Ectodermal cell (in vitro differentiated cells): ENCODE measurements around the gene ADAMTS8.

Source experiments
- H3K27ac ChIP-seq: 2 replicates; pipeline ENCODE4 v1.7.0; 2013; ENCODE audit warnings: mild to moderate bottlenecking, low read depth, low read length; ENCODE audit not compliant: insufficient read depth, poor library complexity, severe bottlenecking
- H3K27me3 ChIP-seq: 2 replicates; pipeline ENCODE4 v1.7.0; 2013; ENCODE audit warnings: mild to moderate bottlenecking, low read length; ENCODE audit not compliant: insufficient read depth, control insufficient read depth, poor library complexity, severe bottlenecking
- H3K36me3 ChIP-seq: one replicate; pipeline ENCODE4 v1.7.0; 2013; ENCODE audit warnings: low read length; ENCODE audit not compliant: control insufficient read depth, insufficient read depth
- H3K4me1 ChIP-seq: one replicate; pipeline ENCODE4 v1.7.0; 2013; ENCODE audit warnings: low read length; ENCODE audit not compliant: control insufficient read depth, insufficient read depth
- H3K4me3 ChIP-seq: 2 replicates; pipeline ENCODE4 v1.7.0; 2013; ENCODE audit warnings: low read depth, low read length, control low read depth; ENCODE audit not compliant: insufficient read depth
- H3K9me3 ChIP-seq: 2 replicates; pipeline ENCODE4 v1.7.0; 2013; ENCODE audit warnings: mild to moderate bottlenecking, low read length, moderate library complexity; ENCODE audit not compliant: control insufficient read depth
- WGBS, 2 experiments: methylation state at CpG; one replicate each; pipeline ENCODE4 v1.1.7; 2013; ENCODE audit warnings: missing lambda C conversion rate in 2 of 2; 5-methylcytosine and 5-hydroxymethylcytosine counted together

Gene ADAMTS8

GRCh38 chr11:130427581-130428315 lies 661 bp downstream of the ADAMTS8 start:
- Histone ChIP-seq H3K36me3 (no peaks in the 10 kb centered on the region), H3K27ac (no peak overlapping the region), H3K4me1 (peaks cover 3% of the 10 kb centered on the region), H3K27me3 (peaks cover 67% of the 10 kb centered on the region), H3K4me3 (peak overlapping the region; percentile 41), H3K9me3 (no peaks in the 10 kb centered on the region)
- WGBS, 2 experiments: 1% methylated on average over 84 of the region's 84 CpGs

GRCh38 chr11:130426837-130427341 lies 1.5 kb downstream of the ADAMTS8 start:
- Histone ChIP-seq H3K4me1 (peaks cover 3% of the 10 kb centered on the region), H3K9me3 (no peaks in the 10 kb centered on the region), H3K27ac (no peak overlapping the region), H3K36me3 (no peaks in the 10 kb centered on the region), H3K27me3 (peaks cover 67% of the 10 kb centered on the region), H3K4me3 (no peak overlapping the region)
- WGBS, 2 experiments: 68 to 73% methylated on average over 18 of the region's 18 CpGs

DNA sequence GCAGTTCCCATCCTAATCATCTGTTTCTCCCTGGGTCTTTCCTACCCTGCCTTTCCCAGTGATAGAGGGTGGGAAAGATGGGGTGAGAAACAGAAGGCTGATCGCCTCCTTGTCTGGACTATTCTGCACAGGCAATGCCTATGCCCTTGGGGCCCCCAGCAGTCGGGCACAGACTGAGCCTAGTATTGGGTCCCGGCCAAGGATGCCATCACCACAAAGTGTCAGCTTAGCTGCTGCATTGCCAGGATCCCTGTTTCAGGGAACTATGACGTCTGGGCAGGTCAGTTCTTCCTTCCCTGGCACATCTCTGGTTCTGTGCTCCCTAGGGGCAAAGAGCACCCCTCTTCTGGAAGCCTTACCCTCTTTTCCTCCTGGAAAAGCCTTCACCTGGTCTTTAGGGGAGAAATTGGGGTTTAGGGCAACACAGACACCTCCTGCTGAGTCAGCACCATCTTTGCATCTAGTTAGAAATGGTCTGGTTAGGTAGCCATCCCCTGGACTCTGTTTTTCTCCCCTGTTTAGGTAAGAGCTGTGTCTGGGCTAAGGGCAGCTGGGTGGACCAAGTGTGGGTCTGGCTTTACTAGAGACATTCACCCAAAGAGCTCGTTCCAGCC lies 2.1 kb downstream of the ADAMTS8 start:
- Histone ChIP-seq H3K27me3 (peaks cover 67% of the 10 kb centered on the region), H3K36me3 (no peaks in the 10 kb centered on the region), H3K9me3 (no peaks in the 10 kb centered on the region), H3K27ac (no peak overlapping the region), H3K4me1 (peaks cover 3% of the 10 kb centered on the region), H3K4me3 (no peak overlapping the region)
- WGBS, 2 experiments: 88 to 89% methylated on average over 5 of the region's 5 CpGs

DNA sequence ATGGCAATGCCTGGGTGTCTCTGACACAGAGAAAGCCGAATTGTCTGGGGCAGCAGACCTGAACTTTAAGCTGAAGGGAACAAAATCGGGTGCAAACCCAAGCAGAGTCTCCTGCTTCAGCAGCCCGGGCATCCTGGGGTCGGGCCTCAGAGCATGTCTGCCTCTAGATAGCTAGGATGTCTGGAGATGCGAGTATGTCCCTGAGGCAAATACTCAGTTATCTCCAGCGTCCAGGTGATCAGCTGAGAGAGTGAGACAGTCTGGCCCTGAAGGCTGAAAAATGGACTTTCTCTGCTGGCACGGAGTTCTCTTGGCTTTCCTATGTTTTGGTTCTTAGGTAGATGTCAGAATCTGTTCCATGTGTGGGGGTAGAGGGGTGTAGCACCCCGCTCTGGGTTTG lies 3.3 kb downstream of the ADAMTS8 start:
- peaks cover 3% of the 10 kb centered on the region for H3K4me1 ChIP-seq
- no peaks in the 10 kb centered on the region for H3K36me3 ChIP-seq
- H3K27ac ChIP-seq: no peak overlapping the region
- H3K4me3 ChIP-seq: no peak overlapping the region
- 94 to 95% methylated on average over 7 to 8 of the region's 8 CpGs for WGBS, 2 experiments
- peaks cover 58% of the 10 kb centered on the region for H3K27me3 ChIP-seq
- H3K9me3 ChIP-seq: no peaks in the 10 kb centered on the region

DNA sequence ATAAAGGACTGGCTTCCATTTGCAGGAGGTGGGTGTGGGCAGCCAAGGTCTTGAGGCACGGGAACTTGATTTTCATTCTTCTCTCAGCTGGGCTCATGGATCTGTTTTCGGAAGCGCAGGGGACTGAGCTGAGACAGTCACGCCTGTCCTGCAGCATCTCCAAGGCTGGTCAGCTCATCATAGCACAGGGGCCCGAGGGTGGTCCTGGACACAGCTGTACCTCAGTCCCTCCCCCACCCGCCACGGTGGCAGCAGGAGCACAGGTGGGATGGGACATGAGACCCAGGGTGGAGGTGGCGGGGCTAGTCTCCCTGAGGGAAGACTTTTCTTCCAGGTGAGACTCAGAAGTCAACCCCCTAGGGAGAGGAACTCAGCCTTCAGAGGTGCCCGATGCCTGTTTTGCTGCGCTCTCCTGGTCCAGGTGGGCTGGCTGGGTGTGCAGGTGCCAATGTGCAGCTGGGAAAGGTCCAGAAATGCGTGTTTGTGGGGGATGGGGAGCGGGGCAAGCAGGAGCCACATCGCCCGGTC lies 3.7 kb downstream of the ADAMTS8 start:
- 94 to 95% methylated on average over 14 of the region's 14 CpGs for WGBS, 2 experiments
- Histone ChIP-seq H3K27ac (no peak overlapping the region), H3K27me3 (peaks cover 53% of the 10 kb centered on the region), H3K36me3 (no peaks in the 10 kb centered on the region), H3K4me3 (no peak overlapping the region), H3K9me3 (no peaks in the 10 kb centered on the region), H3K4me1 (peaks cover 3% of the 10 kb centered on the region)

- peaks cover 7% of the 10 kb centered on the region for H3K4me1 ChIP-seq
- no peaks in the 10 kb centered on the region for H3K9me3 ChIP-seq
- no peak overlapping the region for H3K27ac ChIP-seq
- peaks cover 43% of the 10 kb centered on the region for H3K27me3 ChIP-seq
- no peaks in the 10 kb centered on the region for H3K36me3 ChIP-seq
- 87 to 88% methylated on average over 16 of the region's 16 CpGs for WGBS, 2 experiments
- H3K4me3 ChIP-seq: no peak overlapping the region
Observed at GRCh38 chr11:130423541-130424142, 4.8 kb downstream of the ADAMTS8 start.

- 95% methylated on average over 22 of the region's 22 CpGs for WGBS, 2 experiments
- H3K9me3 ChIP-seq: no peaks in the 10 kb centered on the region
- peaks cover 31% of the 10 kb centered on the region for H3K27me3 ChIP-seq
- H3K4me1 ChIP-seq: peaks cover 7% of the 10 kb centered on the region
- no peak overlapping the region for H3K27ac ChIP-seq
- H3K4me3 ChIP-seq: no peak overlapping the region
- H3K36me3 ChIP-seq: no peaks in the 10 kb centered on the region
Observed at GRCh38 chr11:130422251-130422995, 6.0 kb downstream of the ADAMTS8 start.

DNA sequence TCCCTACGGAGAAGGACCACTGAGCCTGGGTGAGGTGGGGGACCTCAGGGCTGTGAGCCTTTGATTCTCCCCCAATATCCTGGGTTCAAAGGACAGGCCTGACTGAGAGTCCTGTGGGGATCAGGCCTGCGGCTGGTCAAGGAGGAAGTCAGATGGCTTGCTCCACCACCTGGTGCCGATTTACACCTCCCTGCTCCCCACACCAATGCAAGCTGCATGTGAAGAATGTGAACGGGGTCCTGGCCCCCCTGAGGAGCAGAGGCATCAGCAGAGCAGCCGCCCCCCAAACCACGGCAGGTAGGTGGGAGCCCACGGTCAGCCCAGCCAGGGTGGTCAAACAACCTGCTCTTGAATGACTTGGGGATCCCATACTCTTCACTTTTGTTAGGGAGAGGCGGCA lies 6.7 kb downstream of the ADAMTS8 start:
- 93 to 95% methylated on average over 8 of the region's 8 CpGs for WGBS, 2 experiments
- H3K9me3 ChIP-seq: no peaks in the 10 kb centered on the region
- H3K4me3 ChIP-seq: no peak overlapping the region
- H3K36me3 ChIP-seq: no peaks in the 10 kb centered on the region
- H3K4me1 ChIP-seq: peaks cover 4% of the 10 kb centered on the region
- H3K27ac ChIP-seq: no peak overlapping the region
- H3K27me3 ChIP-seq: peaks cover 24% of the 10 kb centered on the region

- Histone ChIP-seq H3K27ac (no peak overlapping the region), H3K27me3 (peaks cover 19% of the 10 kb centered on the region), H3K36me3 (no peaks in the 10 kb centered on the region), H3K9me3 (no peaks in the 10 kb centered on the region), H3K4me1 (peaks cover 4% of the 10 kb centered on the region), H3K4me3 (no peak overlapping the region)
- WGBS, 2 experiments: 91% methylated on average over 7 of the region's 7 CpGs
Observed at GRCh38 chr11:130421199-130421585, 7.2 kb downstream of the ADAMTS8 start.
